GM12801 (cell line): ENCODE data around the gene FIZ1.

ENCODE experiments used
- TF ChIP-seq, protein P1 (sequence below): IDR thresholded peaks from one replicate; pipeline ENCODE4 v1.5.1; 2011; ENCODE audit warnings: control low read depth; ENCODE audit not compliant: insufficient read length; ENCODE audit errors: extremely low read depth

The FIZ1 gene

DNA sequence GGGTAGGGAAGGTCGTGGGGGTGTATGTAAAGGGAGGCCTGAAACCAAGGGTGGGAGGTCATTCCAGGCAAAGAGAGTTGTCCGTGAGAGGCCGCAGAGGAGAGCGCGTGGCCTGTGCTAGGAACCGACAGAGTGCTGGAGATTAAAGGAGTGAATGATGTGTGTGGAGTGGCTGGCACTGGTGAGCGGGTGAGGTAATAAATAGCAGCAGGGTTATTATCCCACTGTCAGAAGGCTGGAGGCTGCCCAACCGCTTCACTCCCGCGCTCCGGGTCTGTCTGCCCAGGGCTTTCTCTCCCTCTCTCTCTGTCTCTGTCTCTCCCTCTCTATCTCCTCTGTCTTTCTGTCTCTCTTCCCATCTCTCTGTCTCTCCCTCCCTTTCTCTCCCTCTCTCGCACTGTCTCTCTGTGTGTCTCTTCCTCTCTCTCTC is 36.0 kb downstream of the FIZ1 start:
- TF ChIP-seq, protein P1, sequence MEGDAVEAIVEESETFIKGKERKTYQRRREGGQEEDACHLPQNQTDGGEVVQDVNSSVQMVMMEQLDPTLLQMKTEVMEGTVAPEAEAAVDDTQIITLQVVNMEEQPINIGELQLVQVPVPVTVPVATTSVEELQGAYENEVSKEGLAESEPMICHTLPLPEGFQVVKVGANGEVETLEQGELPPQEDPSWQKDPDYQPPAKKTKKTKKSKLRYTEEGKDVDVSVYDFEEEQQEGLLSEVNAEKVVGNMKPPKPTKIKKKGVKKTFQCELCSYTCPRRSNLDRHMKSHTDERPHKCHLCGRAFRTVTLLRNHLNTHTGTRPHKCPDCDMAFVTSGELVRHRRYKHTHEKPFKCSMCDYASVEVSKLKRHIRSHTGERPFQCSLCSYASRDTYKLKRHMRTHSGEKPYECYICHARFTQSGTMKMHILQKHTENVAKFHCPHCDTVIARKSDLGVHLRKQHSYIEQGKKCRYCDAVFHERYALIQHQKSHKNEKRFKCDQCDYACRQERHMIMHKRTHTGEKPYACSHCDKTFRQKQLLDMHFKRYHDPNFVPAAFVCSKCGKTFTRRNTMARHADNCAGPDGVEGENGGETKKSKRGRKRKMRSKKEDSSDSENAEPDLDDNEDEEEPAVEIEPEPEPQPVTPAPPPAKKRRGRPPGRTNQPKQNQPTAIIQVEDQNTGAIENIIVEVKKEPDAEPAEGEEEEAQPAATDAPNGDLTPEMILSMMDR = no peak

DNA sequence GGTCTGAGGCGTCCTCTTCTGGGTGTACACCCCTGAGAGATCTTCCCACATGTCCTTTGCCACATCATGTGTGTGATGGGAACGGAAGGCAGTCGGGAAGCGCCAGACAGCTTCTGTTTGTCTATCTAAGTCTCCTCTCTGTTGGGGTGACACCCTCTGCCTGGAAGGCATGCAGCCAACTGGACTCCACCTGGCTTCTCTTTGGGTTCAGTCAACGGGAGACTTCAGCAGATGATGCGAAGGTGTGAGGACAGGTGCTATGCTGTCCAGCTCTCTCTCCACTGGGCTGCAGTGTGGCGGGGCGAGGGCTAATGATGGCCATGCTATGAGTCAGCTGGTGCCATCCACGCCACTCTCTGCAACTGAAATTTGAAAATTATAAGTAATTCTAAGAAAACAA is 39.6 kb downstream of the FIZ1 start:
- TF ChIP-seq, protein P1 = no peak

DNA sequence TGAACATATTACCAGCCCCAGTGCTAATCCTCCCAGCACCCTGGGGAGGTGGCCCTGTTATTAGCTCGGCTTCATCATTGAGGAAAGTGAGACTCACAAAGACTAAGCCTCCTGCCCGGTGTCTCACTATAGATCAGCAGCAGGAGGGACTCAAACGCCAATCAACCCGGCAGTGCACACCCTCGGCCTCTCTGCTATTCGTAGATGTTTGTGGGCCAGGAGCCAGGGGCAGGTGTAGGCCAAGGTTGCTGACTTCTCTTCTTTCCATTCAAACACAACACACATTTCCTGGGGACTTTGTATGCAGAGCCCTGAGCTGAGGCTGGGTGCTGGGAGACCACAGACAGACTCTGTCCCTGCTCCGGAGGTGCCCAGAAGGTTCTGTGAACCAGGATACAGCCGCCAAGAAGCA is 44.6 kb downstream of the FIZ1 start:
- TF ChIP-seq, protein P1 = no peak

DNA sequence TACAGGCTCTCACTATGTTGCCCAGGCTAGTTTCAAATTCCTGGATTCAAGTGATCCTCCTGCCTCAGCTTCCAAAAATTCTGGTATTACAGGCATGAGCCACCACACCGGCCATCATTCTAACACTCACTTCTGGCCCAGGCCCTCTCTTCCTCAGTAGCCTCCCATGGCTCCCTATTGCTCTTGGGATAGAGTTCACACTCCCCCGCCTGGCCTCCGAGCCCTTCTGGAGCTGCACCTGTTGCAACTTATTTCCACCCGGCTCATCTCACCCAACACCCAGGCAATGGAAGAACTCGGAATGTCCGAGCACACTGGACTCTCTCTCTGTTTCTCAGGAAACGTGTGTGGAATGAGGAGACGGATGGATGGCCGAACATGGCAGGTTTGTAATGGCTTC is 45.0 kb downstream of the FIZ1 start:
- TF ChIP-seq, protein P1 = no peak

DNA sequence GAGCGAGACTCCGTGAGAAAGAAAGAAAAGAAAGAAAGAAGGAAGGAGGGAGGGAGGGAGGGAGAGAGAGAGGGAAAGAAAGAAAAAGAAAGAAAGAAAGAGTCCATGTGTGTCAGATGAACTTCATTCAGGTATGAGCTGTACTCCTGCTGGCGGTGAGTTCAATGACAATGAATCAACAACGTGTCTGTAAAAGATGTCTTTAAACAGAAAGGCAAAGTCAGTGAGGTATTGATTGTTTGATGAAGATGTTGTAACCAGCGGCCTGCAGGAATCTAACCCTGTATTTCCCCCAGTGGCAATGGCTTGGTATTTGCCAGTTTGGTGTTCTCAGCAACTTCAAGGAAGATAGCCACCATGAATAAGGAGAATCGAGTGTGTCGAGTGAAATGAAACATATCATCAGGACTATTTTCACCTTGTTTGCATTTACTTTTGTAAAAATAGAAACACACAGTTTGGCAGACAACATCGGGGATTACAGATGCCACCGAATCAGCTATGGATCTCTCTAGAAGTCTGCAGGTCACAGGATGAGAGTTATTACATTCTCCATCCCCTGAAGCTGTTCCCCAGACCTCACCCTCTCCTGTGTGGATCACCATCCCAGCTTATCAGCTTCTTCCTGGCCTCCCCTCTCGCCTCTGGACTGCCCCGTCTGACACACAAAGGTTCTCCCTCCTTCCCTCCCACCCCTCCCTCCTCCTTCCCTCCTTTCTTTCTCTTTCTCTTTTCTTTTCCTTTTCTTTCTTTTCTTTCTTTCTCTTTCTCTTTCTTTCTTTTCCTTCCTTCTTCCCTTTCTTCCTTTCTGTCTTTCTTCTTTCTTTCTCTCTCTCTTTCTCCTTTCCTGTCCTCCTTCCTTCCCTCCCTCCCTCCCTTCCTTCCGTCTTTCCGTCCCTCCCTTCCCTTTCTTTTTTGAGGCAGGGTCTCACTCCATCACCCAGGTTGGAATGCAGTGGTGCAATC is 45.8 kb downstream of the FIZ1 start:
- TF ChIP-seq, protein P1 = no peak

DNA sequence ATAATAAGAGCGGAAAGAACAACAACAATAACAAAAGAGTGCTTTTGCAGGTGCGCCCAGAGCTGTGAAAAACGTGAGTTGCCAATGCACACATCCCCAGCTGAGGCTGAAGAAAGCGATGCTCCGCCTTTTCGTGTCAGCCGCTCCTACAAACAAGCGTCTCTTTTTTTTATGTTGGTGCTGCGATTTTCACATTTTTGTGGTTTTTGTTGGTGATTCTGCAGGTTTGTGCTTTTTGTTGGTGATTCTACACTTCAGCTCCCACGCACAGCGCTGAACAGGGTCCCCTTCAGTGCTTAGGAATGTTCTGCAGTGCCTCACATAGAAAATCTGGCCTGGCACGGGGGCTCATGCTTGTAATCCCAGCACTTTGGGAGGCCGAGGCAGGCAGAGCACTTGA is 46.7 kb downstream of the FIZ1 start:
- TF ChIP-seq, protein P1 = no peak

DNA sequence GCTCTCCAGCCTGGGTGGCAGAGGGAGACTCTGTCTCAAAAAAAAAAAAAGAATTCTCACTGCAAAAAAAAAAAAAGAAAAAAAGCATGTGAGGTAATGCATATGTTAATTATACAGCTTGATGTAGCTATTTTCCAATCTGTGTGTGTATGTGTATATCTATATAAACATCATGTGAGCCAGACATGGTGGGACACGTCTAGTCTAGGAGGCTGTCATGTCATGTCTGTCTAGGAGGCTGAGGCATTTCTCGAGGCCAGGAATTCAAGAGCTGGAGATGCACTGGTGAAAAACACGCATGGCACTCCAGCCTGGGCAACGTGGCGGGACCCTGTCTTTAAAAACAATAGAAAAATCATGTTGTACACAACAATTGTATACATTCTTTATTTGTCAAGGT is 47.1 kb downstream of the FIZ1 start:
- TF ChIP-seq, protein P1 = no peak
